Stimulated activated CD4-positive, alpha-beta T cell treated with anti-CD3 and anti-CD28 coated beads, Interleukin-1b, Interleukin-23, amount 100 ng/mL, for 24 hours (primary cell): ENCODE measurements around the gene DCAKD.

Experiments used
- DNase-seq, 4 experiments: peaks; one replicate each; pipeline ENCODE4 v3.0.0-alpha.2; 2020; ENCODE audit warnings: low read depth in 4 of 4, low spot score in 1 of 4

DCAKD gene

DNA sequence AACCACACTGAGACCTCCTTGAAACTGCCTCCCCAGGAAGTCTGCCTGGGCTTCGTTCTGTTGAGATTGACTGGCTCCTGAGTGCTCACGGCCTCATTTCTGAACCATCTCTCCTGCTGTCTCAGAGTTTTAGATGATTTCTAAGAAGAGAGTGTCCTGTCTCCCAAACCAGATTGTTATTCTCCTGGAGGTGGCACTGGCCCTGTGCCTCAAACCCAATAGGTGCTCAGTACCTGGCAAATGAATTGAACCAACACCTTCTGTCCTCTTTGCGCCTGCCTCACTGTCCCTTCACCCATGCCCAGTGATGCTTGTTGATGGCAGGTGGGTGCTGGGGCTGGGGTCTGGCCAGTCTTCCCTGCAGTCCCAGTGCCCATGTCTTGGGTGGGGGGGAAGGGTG, 47.0 kb downstream of the DCAKD start:
- DNase-seq: no peak

DNA sequence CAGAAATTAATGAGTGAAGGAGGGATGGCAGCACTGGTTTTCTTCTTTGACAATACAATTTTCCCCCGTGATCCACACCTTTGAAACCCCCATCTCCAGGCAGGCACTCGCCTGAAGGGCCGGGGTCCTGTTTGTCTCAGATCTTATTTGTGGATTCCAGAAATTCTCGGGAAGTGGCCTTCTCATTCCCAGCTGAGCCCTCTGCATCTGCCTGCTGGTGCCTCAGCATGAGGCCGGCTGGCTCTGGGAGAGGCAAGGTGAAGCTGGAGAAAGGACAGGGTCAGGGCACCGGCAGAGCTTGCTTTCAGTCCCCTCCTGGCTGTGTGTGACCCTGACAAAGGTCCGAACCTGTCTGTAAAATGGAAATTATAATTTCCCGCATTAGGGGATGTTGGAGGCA, 47.6 kb downstream of the DCAKD start:
- DNase-seq: no peak

GRCh38 chr17:45001310-45001709, 50.1 kb downstream of the DCAKD start:
- no peak for DNase-seq

DNA sequence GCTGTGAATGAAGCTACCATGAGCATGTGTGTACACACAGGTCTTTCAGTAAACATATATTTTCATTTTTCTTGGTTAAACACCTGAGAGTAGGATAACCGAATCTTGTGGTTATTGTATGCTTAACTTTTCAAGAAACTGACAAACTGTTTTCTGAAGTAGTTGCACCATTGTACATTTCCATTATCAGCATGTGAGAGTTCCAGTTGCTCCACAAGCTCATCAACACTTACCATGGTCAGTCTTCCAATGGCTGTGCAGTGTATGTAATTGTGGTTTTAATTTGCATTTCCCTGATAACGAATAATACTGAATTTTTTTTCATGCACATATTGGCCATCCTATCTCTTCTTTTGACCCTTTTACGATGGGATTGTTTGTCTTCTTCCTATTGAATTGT, 52.0 kb downstream of the DCAKD start:
- no peak for DNase-seq

DNA sequence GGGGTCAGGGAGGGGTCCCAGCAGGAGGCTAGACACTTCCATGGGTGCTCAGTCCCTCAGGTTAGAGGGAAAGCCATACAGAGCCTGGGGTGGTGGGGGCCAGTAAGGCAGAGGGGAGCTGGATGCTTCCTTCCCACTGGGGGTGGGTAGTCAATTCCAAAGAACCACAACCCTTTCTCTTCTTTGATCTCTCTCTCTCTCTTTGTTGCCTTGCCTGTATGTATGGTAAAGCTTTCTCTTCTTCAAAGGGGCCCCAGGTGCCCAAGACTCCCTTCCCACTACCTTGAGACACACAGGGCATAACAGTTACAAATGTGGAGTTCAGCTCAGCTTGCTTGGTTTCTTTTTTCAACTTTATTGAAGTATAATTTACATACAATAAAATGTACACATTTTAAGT, 52.8 kb downstream of the DCAKD start:
- DNase-seq: no peak

- no peak for DNase-seq
These were observed 53.5 kb downstream of the DCAKD start for GRCh38 chr17:44997733-44998520.

- no peak for DNase-seq
These were observed 55.1 kb downstream of the DCAKD start for GRCh38 chr17:44996304-44996703.

GRCh38 chr17:44995436-44996001, 55.9 kb downstream of the DCAKD start:
- DNase-seq: no peak

DNA sequence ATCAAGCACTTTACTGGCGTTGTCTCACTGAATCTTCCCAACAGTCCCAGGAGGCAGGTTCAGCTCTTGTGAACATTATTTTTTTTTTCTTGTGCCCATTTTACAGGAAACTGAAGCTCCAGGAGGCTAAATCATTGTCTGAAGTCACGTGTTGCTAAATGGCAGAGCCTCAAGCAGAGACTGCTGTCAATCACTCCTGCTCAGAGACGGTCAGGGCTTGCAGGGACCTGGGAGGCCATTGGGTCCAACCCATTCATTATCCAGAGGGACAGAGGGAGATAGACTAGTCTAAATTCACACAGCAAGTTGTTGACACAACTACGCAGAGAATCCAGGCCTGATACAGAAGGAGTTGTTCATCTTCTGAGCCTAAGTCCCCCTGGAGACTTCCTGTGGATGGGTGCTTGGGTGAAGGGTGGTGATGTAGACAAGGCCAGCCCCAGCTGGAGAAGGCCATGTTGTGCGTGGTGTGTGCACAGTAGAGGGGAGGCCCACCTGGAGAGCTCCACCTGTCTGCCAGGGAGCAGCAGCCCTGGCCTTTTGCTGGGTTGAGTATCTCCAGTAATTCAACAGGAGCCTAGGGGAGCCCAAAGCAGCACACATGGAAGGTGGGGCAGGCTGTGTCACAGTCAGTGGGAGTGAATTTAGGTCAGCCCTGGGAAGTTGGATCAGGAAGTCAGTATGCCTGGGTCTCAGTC, 59.0 kb downstream of the DCAKD start:
- no peak for DNase-seq

DNA sequence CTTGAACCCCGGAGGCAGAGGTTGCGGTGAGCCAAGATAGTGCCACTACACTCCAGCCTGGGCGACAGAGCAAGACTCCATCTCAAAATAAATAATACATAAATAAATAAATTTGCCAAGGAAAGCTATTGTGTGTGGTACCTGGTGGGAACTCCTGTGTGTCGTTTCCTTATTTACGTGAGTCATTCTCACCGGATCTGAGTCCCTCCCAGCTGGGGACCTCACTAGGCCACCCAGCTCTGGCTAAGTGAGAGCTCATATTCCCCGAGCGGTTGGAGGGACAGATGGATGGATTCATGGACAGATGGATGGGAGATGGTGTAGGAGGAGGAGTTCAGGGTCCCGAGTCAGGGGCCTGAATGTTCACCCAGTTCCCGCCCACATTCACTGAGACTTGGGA, 60.4 kb downstream of the DCAKD start:
- no peak for DNase-seq

GRCh38 chr17:44989552-44990138, 61.8 kb downstream of the DCAKD start:
- no peak for DNase-seq

GRCh38 chr17:44988044-44988942, 63.1 kb downstream of the DCAKD start:
- no peak for DNase-seq

GRCh38 chr17:44983563-44983962, 67.9 kb downstream of the DCAKD start:
- no peak for DNase-seq

GRCh38 chr17:44982113-44982702, 69.2 kb downstream of the DCAKD start:
- DNase-seq: no peak

DNA sequence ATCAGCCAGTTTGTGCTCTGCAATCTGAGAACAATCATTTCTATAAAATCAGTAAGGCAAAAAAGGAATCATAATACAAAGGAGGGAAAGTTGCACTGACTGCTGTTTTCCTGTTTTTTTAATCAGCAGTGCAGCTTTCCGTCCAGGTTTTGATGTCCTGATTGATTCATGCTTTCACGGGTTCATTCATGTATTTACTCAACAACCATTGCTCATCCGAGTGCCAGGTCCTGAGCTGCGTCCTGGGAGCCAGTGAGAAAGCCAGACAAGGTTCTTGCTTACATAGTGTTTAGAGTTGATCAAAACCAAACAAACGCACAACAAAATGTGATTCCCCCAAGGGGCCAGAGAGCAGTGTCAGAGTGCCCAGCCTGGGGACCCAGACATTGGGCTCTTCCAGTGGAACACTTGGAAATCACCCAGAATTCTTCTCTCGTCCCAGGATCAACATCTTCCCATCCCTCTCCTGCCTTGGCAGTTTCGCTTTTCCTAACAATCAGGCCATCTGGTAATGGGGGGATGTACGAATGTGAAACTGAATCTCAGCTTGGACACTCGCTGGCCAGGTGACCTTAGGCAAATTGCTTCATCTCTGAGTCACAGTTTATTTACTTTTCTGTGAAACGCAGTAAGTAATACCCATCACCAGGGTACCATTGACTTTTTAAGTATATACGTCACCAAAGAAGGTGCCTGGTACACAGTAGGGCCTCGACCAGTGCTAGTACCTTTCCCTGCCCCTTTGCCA, 70.0 kb downstream of the DCAKD start:
- DNase-seq: no peak

DNA sequence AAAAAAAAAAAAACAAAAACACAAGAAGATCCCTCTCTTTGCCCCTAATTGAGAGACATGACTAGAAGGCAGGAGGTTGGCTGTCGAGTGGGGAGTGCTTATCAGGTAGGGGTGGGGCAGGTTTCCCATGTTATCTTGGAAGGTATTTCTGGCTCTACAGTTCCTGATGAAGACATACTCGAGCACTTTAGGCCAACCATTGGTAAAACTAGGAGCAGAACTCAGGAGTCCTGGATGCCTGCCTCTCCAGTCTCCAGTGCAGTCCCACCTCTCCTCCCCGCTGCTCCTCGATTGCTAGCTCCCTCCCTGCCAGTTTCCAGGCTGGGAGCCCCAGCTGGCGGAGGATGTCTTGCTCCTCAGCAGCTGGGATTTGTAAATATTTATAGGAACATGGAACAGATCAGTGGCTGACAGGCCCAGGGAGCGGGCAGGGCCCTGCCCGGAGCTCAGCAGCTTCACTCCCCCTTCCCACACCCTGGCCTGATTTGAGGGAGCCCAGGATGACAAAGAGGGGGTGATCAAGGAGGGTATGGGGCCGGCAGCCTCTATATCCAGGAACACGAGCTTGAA, 71.9 kb downstream of the DCAKD start:
- no peak for DNase-seq

DNA sequence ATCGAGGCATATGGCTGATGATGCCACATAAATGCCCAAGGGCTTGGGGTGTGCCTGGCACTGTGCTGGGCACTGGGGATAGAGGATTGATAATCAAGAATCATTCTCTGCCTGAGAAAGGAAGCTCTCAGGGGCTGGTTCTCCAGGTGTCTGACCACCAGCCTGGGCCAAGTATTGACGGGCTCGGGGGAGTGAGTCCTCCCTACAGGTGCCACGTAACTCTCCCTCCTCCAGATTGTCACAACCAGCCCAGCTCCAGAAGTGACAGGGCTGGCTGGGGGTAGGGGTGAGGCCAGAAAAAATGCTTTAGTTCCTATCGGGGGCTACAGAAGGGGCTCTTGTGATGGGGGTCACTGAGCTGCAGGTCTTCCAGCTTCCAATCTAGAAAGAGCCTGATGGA, 72.6 kb downstream of the DCAKD start:
- no peak for DNase-seq

GRCh38 chr17:44977814-44978550, 73.5 kb downstream of the DCAKD start:
- no peak for DNase-seq

GRCh38 chr17:44977065-44977464, 74.4 kb downstream of the DCAKD start:
- DNase-seq: no peak
